ENCODE results near the gene ZNF594.
"Not testable (repeated sequence)": the region's sequence is repeated elsewhere in the genome, so short reads cannot be mapped to it uniquely, and the experiment has no call there.

Gene ZNF594

GRCh38 chr17:5191541-5192417 lies at the start of gene ZNF594:
ZNF594 (minus strand) TSS chr17:5191868; CDS start chr17:5184256, 7,612 bp downstream.
- peak; percentile 93 to 95 for DNase-seq (ENCODE audit: low read depth in 1 of 2, low spot score in 1 of 2)

GRCh38 chr17:5239769-5240168 lies 48.1 kb upstream of the ZNF594 start:
- not testable (repeated sequence) for DNase-seq (ENCODE audit: low read depth in 1 of 2, low spot score in 1 of 2)

GRCh38 chr17:5238333-5238732 lies 46.7 kb upstream of the ZNF594 start:
- DNase-seq (ENCODE audit: low read depth in 1 of 2, low spot score in 1 of 2), result no peak

GRCh38 chr17:5237541-5238016 lies 45.9 kb upstream of the ZNF594 start:
- no peak for DNase-seq (ENCODE audit: low read depth in 1 of 2, low spot score in 1 of 2)

- no peak for DNase-seq (ENCODE audit: low read depth in 1 of 2, low spot score in 1 of 2)
Observed at GRCh38 chr17:5236938-5237540, 45.4 kb upstream of the ZNF594 start.

- DNase-seq (ENCODE audit: low read depth in 1 of 2, low spot score in 1 of 2), result no peak
Observed at GRCh38 chr17:5234645-5235576, 43.2 kb upstream of the ZNF594 start, which contains the start of gene SCIMP. SCIMP (minus strand) TSS chr17:5234860; CDS start chr17:5234755, 105 bp downstream.

- DNase-seq (ENCODE audit: low read depth in 1 of 2, low spot score in 1 of 2), result not testable (repeated sequence)
Observed at GRCh38 chr17:5233492-5233891, 41.8 kb upstream of the ZNF594 start.

GRCh38 chr17:5226940-5227878 lies 35.5 kb upstream of the ZNF594 start:
- DNase-seq (ENCODE audit: low read depth in 1 of 2, low spot score in 1 of 2), result no peak

GRCh38 chr17:5225668-5226457 lies 34.2 kb upstream of the ZNF594 start:
- no peak for DNase-seq (ENCODE audit: low read depth in 1 of 2, low spot score in 1 of 2)

GRCh38 chr17:5221912-5222311 lies 30.2 kb upstream of the ZNF594 start:
- not testable (repeated sequence) for DNase-seq (ENCODE audit: low read depth in 1 of 2, low spot score in 1 of 2)

GRCh38 chr17:5220074-5220473 lies 28.4 kb upstream of the ZNF594 start:
- no peak for DNase-seq (ENCODE audit: low read depth in 1 of 2, low spot score in 1 of 2)

GRCh38 chr17:5219536-5219935 lies 27.9 kb upstream of the ZNF594 start:
- no peak for DNase-seq (ENCODE audit: low read depth in 1 of 2, low spot score in 1 of 2)

GRCh38 chr17:5217562-5217961 lies 25.9 kb upstream of the ZNF594 start:
- not testable (repeated sequence) for DNase-seq (ENCODE audit: low read depth in 1 of 2, low spot score in 1 of 2)

GRCh38 chr17:5211458-5211857 lies 19.8 kb upstream of the ZNF594 start:
- DNase-seq (ENCODE audit: low read depth in 1 of 2, low spot score in 1 of 2), result no peak

GRCh38 chr17:5210614-5211252 lies 19.1 kb upstream of the ZNF594 start:
- DNase-seq (ENCODE audit: low read depth in 1 of 2, low spot score in 1 of 2), result no peak

- no peak for DNase-seq (ENCODE audit: low read depth in 1 of 2, low spot score in 1 of 2)
Observed at GRCh38 chr17:5210091-5210490, 18.4 kb upstream of the ZNF594 start.

- no peak for DNase-seq (ENCODE audit: low read depth in 1 of 2, low spot score in 1 of 2)
Observed at GRCh38 chr17:5209396-5209795, 17.7 kb upstream of the ZNF594 start.

- DNase-seq (ENCODE audit: low read depth in 1 of 2, low spot score in 1 of 2), result no peak
Observed at GRCh38 chr17:5203908-5204294, 12.2 kb upstream of the ZNF594 start.
